ENCODE measurements around the gene IYD. TPM values are rescaled to one million over a fixed set of nuclear protein-coding genes. Genes with fewer than 3 reads are reported as not detected.

Gene IYD
- total and polyA plus RNA-seq, 9 of the 15 experiments (the other 6 are each of a cell fraction or from before 2014, with no cell fraction given), result not detected

DNA sequence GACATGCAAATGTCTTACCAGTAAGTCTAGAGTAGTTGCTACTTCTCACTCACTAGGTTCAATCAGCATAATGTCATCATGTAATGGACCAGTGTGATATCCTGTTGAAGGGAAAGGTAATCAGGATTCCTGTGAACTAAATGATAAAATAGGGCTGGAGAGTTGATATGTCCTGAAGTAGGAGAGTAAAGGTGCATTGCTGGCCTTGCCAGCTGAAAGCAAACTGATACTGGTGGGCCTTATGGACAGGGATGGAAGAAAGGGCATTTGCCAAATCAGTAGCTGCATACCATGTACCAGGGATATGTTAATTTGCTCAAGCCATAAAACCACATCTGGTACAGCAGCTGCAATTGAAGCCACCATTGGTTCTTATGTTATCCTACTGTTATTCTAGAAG is 37.5 kb upstream of the IYD start:
- Histone ChIP-seq H3K9ac (ENCODE audit: insufficient read depth in 1 of 2, low read depth in 2 of 2, low read length in 2 of 2) (no peak overlapping the region), H3K9me1 (ENCODE audit: control insufficient read depth, insufficient read depth, low read length) (no peaks in the 10 kb centered on the region), H2AFZ (ENCODE audit: low read depth, low read length) (no peak overlapping the region), H3K4me3 (no peak overlapping the region), H3K27me3 (ENCODE audit: control insufficient read depth in 2 of 2, insufficient read depth in 2 of 2, low read length in 2 of 2) (no peaks in the 10 kb centered on the region), H3K36me3 (ENCODE audit: control insufficient read depth, insufficient read depth, low read length) (no peaks in the 10 kb centered on the region), H3K4me1 (replicated peaks in 1 of 2; ENCODE audit: control insufficient read depth in 2 of 2, insufficient read depth in 2 of 2, low read length in 2 of 2) (peaks cover 15 to 31% of the 10 kb centered on the region in 2 experiments; a peak in 4 of 5 replicates), H3K4me2 (ENCODE audit: insufficient read depth, low read length) (no peak overlapping the region), H3K27ac (ENCODE audit: extremely low read depth, low read depth, low read length) (no peak overlapping the region), H3K9me3 (replicated peaks; ENCODE audit: control insufficient read depth, insufficient read depth, low read depth, low read length) (no peaks in the 10 kb centered on the region), H4K20me1 (replicated peaks; ENCODE audit: control insufficient read depth, insufficient read depth, low read length) (no peaks in the 10 kb centered on the region), H3K79me2 (ENCODE audit: control insufficient read depth, insufficient read depth, low read length) (no peaks in the 10 kb centered on the region)
- intact Hi-C loops (cut with micrococcal nuclease), result no loop called here
- ChIA-PET POLR2A (no interaction called here), CTCF (ENCODE audit: low intra/inter-chr PET ratio) (no interaction called here)
- no TSS peak for BruUV-seq (replicated peaks)
- FAIRE-seq (no peak), DNase-seq (ENCODE audit: extremely low read depth in 1 of 4, low spot score in 3 of 4) (no peak), ATAC-seq (no peak)
- in situ Hi-C loops (cut with MboI), result no loop called here
- TF ChIP-seq, protein P1, sequence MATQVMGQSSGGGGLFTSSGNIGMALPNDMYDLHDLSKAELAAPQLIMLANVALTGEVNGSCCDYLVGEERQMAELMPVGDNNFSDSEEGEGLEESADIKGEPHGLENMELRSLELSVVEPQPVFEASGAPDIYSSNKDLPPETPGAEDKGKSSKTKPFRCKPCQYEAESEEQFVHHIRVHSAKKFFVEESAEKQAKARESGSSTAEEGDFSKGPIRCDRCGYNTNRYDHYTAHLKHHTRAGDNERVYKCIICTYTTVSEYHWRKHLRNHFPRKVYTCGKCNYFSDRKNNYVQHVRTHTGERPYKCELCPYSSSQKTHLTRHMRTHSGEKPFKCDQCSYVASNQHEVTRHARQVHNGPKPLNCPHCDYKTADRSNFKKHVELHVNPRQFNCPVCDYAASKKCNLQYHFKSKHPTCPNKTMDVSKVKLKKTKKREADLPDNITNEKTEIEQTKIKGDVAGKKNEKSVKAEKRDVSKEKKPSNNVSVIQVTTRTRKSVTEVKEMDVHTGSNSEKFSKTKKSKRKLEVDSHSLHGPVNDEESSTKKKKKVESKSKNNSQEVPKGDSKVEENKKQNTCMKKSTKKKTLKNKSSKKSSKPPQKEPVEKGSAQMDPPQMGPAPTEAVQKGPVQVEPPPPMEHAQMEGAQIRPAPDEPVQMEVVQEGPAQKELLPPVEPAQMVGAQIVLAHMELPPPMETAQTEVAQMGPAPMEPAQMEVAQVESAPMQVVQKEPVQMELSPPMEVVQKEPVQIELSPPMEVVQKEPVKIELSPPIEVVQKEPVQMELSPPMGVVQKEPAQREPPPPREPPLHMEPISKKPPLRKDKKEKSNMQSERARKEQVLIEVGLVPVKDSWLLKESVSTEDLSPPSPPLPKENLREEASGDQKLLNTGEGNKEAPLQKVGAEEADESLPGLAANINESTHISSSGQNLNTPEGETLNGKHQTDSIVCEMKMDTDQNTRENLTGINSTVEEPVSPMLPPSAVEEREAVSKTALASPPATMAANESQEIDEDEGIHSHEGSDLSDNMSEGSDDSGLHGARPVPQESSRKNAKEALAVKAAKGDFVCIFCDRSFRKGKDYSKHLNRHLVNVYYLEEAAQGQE (IDR thresholded peaks at IDR 0.05; ENCODE audit: borderline replicate concordance), result no peak
- TF ChIP-seq, protein P1 (CRISPR knock-in tag; IDR thresholded peaks at IDR 0.05; ENCODE audit: low read depth), result no peak
- TF ChIP-seq NFIX (CRISPR knock-in tag; IDR thresholded peaks at IDR 0.05; ENCODE audit: low read depth) (no peak), ZNF143 (CRISPR knock-in tag; IDR thresholded peaks at IDR 0.05) (no peak), TRIM28 (IDR thresholded peaks at IDR 0.05) (no peak), CXXC5 (CRISPR knock-in tag; IDR thresholded peaks at IDR 0.05) (no peak), ZBTB17 (CRISPR knock-in tag; IDR thresholded peaks at IDR 0.05) (no peak), BCOR (IDR thresholded peaks at IDR 0.05) (no peak), FIP1L1 (IDR thresholded peaks at IDR 0.05; ENCODE audit: low read depth, low read length, poor library complexity, severe bottlenecking) (no peak), HSF4 (CRISPR knock-in tag; IDR thresholded peaks at IDR 0.05; ENCODE audit: borderline replicate concordance) (no peak), ZNF561 (CRISPR knock-in tag; conservative IDR thresholded peaks at IDR 0.05) (no peak), STAT5A (IDR thresholded peaks at IDR 0.05; ENCODE audit: borderline replicate concordance, low read length) (no peak)
- TF ChIP-seq, protein P2, sequence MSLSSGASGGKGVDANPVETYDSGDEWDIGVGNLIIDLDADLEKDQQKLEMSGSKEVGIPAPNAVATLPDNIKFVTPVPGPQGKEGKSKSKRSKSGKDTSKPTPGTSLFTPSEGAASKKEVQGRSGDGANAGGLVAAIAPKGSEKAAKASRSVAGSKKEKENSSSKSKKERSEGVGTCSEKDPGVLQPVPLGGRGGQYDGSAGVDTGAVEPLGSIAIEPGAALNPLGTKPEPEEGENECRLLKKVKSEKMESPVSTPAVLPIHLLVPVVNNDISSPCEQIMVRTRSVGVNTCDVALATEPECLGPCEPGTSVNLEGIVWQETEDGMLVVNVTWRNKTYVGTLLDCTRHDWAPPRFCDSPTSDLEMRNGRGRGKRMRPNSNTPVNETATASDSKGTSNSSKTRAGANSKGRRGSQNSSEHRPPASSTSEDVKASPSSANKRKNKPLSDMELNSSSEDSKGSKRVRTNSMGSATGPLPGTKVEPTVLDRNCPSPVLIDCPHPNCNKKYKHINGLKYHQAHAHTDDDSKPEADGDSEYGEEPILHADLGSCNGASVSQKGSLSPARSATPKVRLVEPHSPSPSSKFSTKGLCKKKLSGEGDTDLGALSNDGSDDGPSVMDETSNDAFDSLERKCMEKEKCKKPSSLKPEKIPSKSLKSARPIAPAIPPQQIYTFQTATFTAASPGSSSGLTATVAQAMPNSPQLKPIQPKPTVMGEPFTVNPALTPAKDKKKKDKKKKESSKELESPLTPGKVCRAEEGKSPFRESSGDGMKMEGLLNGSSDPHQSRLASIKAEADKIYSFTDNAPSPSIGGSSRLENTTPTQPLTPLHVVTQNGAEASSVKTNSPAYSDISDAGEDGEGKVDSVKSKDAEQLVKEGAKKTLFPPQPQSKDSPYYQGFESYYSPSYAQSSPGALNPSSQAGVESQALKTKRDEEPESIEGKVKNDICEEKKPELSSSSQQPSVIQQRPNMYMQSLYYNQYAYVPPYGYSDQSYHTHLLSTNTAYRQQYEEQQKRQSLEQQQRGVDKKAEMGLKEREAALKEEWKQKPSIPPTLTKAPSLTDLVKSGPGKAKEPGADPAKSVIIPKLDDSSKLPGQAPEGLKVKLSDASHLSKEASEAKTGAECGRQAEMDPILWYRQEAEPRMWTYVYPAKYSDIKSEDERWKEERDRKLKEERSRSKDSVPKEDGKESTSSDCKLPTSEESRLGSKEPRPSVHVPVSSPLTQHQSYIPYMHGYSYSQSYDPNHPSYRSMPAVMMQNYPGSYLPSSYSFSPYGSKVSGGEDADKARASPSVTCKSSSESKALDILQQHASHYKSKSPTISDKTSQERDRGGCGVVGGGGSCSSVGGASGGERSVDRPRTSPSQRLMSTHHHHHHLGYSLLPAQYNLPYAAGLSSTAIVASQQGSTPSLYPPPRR (CRISPR knock-in tag; IDR thresholded peaks at IDR 0.05; ENCODE audit: borderline replicate concordance), result no peak

Data from K562 (cell line).